Measurements from ENCODE around the gene CCDC34.

DNA sequence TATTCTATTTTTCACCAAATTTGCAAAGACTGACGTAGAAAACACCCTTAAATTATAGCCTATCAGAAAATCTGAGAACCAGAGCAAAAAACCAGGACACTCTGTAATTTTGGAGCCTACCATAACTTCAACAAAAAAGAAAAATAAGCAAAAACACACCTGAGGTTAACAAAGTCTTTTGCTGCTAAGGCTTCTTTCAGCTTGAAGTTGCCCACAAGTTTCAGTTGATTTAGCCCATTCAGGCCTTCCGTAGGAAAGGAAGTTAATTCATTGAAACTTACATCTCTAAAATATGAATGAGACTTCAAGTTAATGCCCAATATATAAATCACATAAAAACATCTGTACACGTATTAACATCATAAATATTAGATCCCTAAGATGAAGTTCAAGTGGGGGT, 10.4 kb upstream of the CCDC34 start:
- TF ChIP-seq CTCF (IDR thresholded peaks at IDR 0.05 in 4 of 5, conservative IDR thresholded peaks at IDR 0.05 in 1 of 5) (no peak), POLR2A (IDR thresholded peaks at IDR 0.05) (no peak)
